Breast epithelium (tissue), 3 donors: ENCODE data around the gene C16orf74.

Experiments used
- POLR2A ChIP-seq: fragments of 450-650 bp; IDR thresholded peaks from one replicate; pipeline ENCODE4 v1.6.1; 2016; ENCODE audit warnings: antibody characterized with exemption, mild to moderate bottlenecking, moderate library complexity
- POLR2AphosphoS5 ChIP-seq, 3 donors: sonication (generic); formaldehyde crosslinking; IDR thresholded peaks; one replicate each; pipeline ENCODE4 v1.6.1; 2017; ENCODE audit warnings: antibody characterized with exemption in 3 of 3
- TF ChIP-seq, protein P1 (sequence below), 3 donors: fragments of 450-650 bp; IDR thresholded peaks; one replicate each; pipeline ENCODE4 v1.5.1; 2016 to 2017; ENCODE audit warnings: antibody characterized with exemption in 3 of 3, mild to moderate bottlenecking in 3 of 3, moderate library complexity in 3 of 3

GRCh38 chr16:85664580-85665372, 86.1 kb downstream of the C16orf74 start:
- TF ChIP-seq, protein P1, sequence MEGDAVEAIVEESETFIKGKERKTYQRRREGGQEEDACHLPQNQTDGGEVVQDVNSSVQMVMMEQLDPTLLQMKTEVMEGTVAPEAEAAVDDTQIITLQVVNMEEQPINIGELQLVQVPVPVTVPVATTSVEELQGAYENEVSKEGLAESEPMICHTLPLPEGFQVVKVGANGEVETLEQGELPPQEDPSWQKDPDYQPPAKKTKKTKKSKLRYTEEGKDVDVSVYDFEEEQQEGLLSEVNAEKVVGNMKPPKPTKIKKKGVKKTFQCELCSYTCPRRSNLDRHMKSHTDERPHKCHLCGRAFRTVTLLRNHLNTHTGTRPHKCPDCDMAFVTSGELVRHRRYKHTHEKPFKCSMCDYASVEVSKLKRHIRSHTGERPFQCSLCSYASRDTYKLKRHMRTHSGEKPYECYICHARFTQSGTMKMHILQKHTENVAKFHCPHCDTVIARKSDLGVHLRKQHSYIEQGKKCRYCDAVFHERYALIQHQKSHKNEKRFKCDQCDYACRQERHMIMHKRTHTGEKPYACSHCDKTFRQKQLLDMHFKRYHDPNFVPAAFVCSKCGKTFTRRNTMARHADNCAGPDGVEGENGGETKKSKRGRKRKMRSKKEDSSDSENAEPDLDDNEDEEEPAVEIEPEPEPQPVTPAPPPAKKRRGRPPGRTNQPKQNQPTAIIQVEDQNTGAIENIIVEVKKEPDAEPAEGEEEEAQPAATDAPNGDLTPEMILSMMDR (IDR thresholded peaks at IDR 0.05): no peak
- no peak for TF ChIP-seq POLR2A
- TF ChIP-seq POLR2AphosphoS5 (IDR thresholded peaks at IDR 0.05): no peak
